Endothelial cell of umbilical vein (primary cell): ENCODE measurements around the gene ARHGAP10. TPM values are rescaled to one million over a fixed set of nuclear protein-coding genes. Genes with fewer than 3 reads are reported as not detected.

ENCODE experiments used
- BruUV-seq: library from RNA; stranded (reverse); fragments of 400-500 nt; replicated peaks from 2 replicates; lab custom pipeline; 2021; lab: Mats Ljungman, UMichigan
- CTCF ChIA-PET: fragments of 300-600, 350-600 bp; sonication (Branson Sonifier 250); formaldehyde crosslinking; loops from one replicate; lab custom pipeline; 2021; ENCODE audit warnings: antibody characterized with exemption, inconsistent platforms; lab: Charles Lee
- POLR2A ChIA-PET: fragments of 300-600, 350-600 bp; sonication (Branson Sonifier 250); formaldehyde crosslinking; loops from one replicate; lab custom pipeline; 2021; ENCODE audit warnings: antibody characterized with exemption, inconsistent platforms; lab: Charles Lee
- DNase-seq: peaks from one replicate; pipeline ENCODE4 v3.0.0-alpha.2; 2011; ENCODE audit warnings: low read depth, low spot score
- FAIRE-seq: peaks from 2 replicates; lab custom pipeline; 2011; peaks lifted over from hg19 to GRCh38; lab: Jason Lieb, UNC
- H2AFZ ChIP-seq: 2 replicates; pipeline ENCODE4 v1.6.0; 2012; ENCODE audit warnings: low read depth, low read length, control low read depth, inconsistent platforms
- H3K27ac ChIP-seq: 2 replicates; pipeline ENCODE4 v1.5.1; 2011; ENCODE audit warnings: low read depth, mild to moderate bottlenecking, control low read depth, low read length, moderate library complexity; ENCODE audit not compliant: insufficient read depth
- H3K27me3 ChIP-seq, 2 experiments: 2 replicates each; pipeline versions ENCODE4 v1.6.0 to v1.6.1; 2011; ENCODE audit warnings: low read length in 2 of 2, mixed read lengths in 1 of 2; ENCODE audit not compliant: control insufficient read depth in 2 of 2, insufficient read depth in 2 of 2
- H3K36me3 ChIP-seq, 2 experiments: 2 replicates in 1 of 2; 3 replicates in 1 of 2; pipeline ENCODE4 v1.5.1; 2011; ENCODE audit warnings: low read length in 2 of 2, mild to moderate bottlenecking in 1 of 2, moderate library complexity in 1 of 2; ENCODE audit not compliant: control insufficient read depth in 2 of 2, insufficient read depth in 2 of 2; ENCODE audit errors: extremely low read depth in 1 of 2
- H3K4me1 ChIP-seq: 3 replicates; pipeline ENCODE4 v1.5.1; 2011; ENCODE audit warnings: mild to moderate bottlenecking, low read length; ENCODE audit not compliant: control insufficient read depth, insufficient read depth; ENCODE audit errors: extremely low read depth
- H3K4me2 ChIP-seq: 2 replicates; pipeline ENCODE4 v1.6.1; 2011; ENCODE audit warnings: low read length, control low read depth, mixed read lengths; ENCODE audit not compliant: insufficient read depth
- H3K4me3 ChIP-seq, 3 experiments: fragments of 200-600 bp in 1 of 3; sonication (generic), shearing (Covaris generic) in 1 of 3; replicated peaks in 1 of 3; 2 replicates each; pipeline ENCODE4 v1.5.1; 2011 to 2016; ENCODE audit warnings: control low read depth in 3 of 3, low read length in 3 of 3, mild to moderate bottlenecking in 2 of 3, inconsistent platforms in 1 of 3, low read depth in 1 of 3, moderate library complexity in 1 of 3; ENCODE audit not compliant: insufficient read depth in 1 of 3
- H3K79me2 ChIP-seq: 2 replicates; pipeline ENCODE4 v1.6.0; 2012; ENCODE audit warnings: low read length, inconsistent platforms; ENCODE audit not compliant: control insufficient read depth, insufficient read depth
- H3K9ac ChIP-seq: replicated peaks from 2 replicates; pipeline ENCODE3; 2011; ENCODE audit warnings: low read length, control low read depth; ENCODE audit not compliant: insufficient read depth; ENCODE audit errors: extremely low read depth
- H3K9me1 ChIP-seq: replicated peaks from 3 replicates; pipeline ENCODE4 v1.6.0; 2011; ENCODE audit warnings: mild to moderate bottlenecking, low read length; ENCODE audit not compliant: control insufficient read depth, insufficient read depth; ENCODE audit errors: extremely low read depth
- H3K9me3 ChIP-seq: replicated peaks from 2 replicates; pipeline ENCODE4 v1.5.1; 2012; ENCODE audit warnings: low read length, inconsistent platforms; ENCODE audit not compliant: control insufficient read depth, insufficient read depth
- H4K20me1 ChIP-seq: replicated peaks from 2 replicates; pipeline ENCODE3; 2011; ENCODE audit warnings: mild to moderate bottlenecking, low read length; ENCODE audit not compliant: control insufficient read depth, insufficient read depth; ENCODE audit errors: extremely low read depth
- EZH2 ChIP-seq: IDR thresholded peaks from 2 replicates; pipeline ENCODE4 v1.6.1; 2012; ENCODE audit warnings: borderline replicate concordance, low read depth, mild to moderate bottlenecking, moderate library complexity, low read length, inconsistent platforms; ENCODE audit not compliant: severe bottlenecking
- FOS ChIP-seq: IDR thresholded peaks from 2 replicates; pipeline ENCODE4 v1.6.1; 2011; ENCODE audit warnings: mild to moderate bottlenecking, low read length, moderate library complexity, borderline replicate concordance; ENCODE audit not compliant: insufficient read depth
- GATA2 ChIP-seq: IDR thresholded peaks from 2 replicates; pipeline ENCODE4 v1.7.0; 2011; ENCODE audit warnings: low read depth, mild to moderate bottlenecking, moderate library complexity, mixed read lengths, low read length; ENCODE audit not compliant: insufficient read length, insufficient read depth
- JUN ChIP-seq: IDR thresholded peaks from 2 replicates; pipeline ENCODE4 v1.6.1; 2011; ENCODE audit warnings: borderline replicate concordance, low read depth; ENCODE audit not compliant: insufficient read length, insufficient read depth
- MYC ChIP-seq: IDR thresholded peaks from one replicate; pipeline ENCODE4 v1.6.1; 2011; ENCODE audit warnings: mild to moderate bottlenecking, low read depth, low read length
- POLR2A ChIP-seq: IDR thresholded peaks from 2 replicates; pipeline ENCODE4 v1.6.1; 2012; ENCODE audit warnings: low read depth, mild to moderate bottlenecking, control low read depth, low read length
- POLR2AphosphoS5 ChIP-seq: IDR thresholded peaks from 2 replicates; pipeline ENCODE4 v1.6.1; 2012; ENCODE audit warnings: low read depth, mild to moderate bottlenecking, control low read depth, low read length, moderate library complexity; ENCODE audit not compliant: insufficient read depth
- dilution Hi-C: fragments of 300-500 bp; cut with MboI; formaldehyde crosslinking; loops from one replicate; pipeline ENCODE4 v1.15.0; 2019; ENCODE audit warnings: low sequenced_read_pairs; ENCODE audit not compliant: extremely low pct_ligation_motif_present
- intact Hi-C: fragments of 100-400 bp; cut with micrococcal nuclease; formaldehyde crosslinking; loops from one replicate; pipeline ENCODE4 v1.10.0; 2022
- polyA plus RNA-seq, 4 experiments: library from polyadenylated mRNA; depleted of rRNA in 3 of 4; stranded (reverse) in 3 of 4; unstranded in 1 of 4; fragments of >200 nt; gene quantifications; 2 replicates each; pipeline versions ENCODE4 v1.2.1 to v1.2.3, GENCODE V29; 2011 to 2012; ENCODE audit warnings: missing spikeins in 1 of 4
- total RNA-seq: library from RNA; stranded (reverse); gene quantifications from 2 replicates; pipeline ENCODE4 v1.2.3, GENCODE V29; 2021
- TF ChIP-seq, protein P1 (sequence below), 2 donors: IDR thresholded peaks; 1 replicate in 1 of 2; 2 replicates in 1 of 2; pipeline ENCODE4 v1.5.1; 2011; ENCODE audit warnings: low read length in 2 of 2, mild to moderate bottlenecking in 2 of 2, moderate library complexity in 2 of 2, control low read depth in 1 of 2, inconsistent platforms in 1 of 2, low read depth in 1 of 2; ENCODE audit not compliant: insufficient read depth in 1 of 2; ENCODE audit errors: extremely low read depth in 1 of 2
- TF ChIP-seq, protein P2 (sequence below): IDR thresholded peaks from 2 replicates; pipeline ENCODE4 v1.6.1; 2011; ENCODE audit not compliant: insufficient read depth, insufficient read length

The ARHGAP10 gene
- total and polyA plus RNA-seq, 2 donors (not counting 3 experiments of a cell fraction or from before 2014, with no cell fraction given) = 20.4 to 36.7 TPM

DNA sequence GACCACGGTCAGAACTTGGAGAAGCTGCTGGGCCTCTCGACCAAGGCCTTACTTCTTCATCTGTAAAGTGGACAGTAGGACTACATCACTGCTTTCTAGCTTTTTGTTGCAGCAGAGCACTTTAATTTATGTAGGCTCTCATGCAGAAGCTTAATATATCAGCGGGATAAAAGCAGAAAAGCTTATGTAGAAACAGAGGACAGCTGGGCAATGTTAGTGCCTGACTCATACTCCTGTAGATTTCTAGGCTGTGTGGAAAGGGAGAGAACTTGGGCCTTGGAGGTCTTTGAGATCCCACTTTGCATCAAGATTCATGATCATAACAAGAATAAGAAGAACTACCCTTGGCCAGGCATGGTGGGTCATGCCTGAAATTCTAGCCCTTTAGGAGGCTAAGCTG, 91.2 kb downstream of the ARHGAP10 start:
- Histone ChIP-seq H3K9ac (no peak overlapping the region), H3K4me1 (peaks cover 18% of the 10 kb centered on the region), H3K4me3 (no peak overlapping the region), H3K27me3 (no peaks in the 10 kb centered on the region), H3K9me3 (no peaks in the 10 kb centered on the region), H3K36me3 (no peaks in the 10 kb centered on the region), H2AFZ (no peak overlapping the region), H4K20me1 (no peaks in the 10 kb centered on the region), H3K27ac (no peak overlapping the region), H3K79me2 (peaks cover 2% of the 10 kb centered on the region), H3K4me2 (no peak overlapping the region), H3K9me1 (no peaks in the 10 kb centered on the region)
- FAIRE-seq (no peak), DNase-seq (no peak)
- POLR2A ChIA-PET = no interaction called here
- dilution Hi-C loops = no loop called here
- TF ChIP-seq FOS (no peak), GATA2 (no peak), EZH2 (no peak), POLR2AphosphoS5 (no peak), JUN (no peak), MYC (no peak), POLR2A (no peak)
- TF ChIP-seq, protein P1, sequence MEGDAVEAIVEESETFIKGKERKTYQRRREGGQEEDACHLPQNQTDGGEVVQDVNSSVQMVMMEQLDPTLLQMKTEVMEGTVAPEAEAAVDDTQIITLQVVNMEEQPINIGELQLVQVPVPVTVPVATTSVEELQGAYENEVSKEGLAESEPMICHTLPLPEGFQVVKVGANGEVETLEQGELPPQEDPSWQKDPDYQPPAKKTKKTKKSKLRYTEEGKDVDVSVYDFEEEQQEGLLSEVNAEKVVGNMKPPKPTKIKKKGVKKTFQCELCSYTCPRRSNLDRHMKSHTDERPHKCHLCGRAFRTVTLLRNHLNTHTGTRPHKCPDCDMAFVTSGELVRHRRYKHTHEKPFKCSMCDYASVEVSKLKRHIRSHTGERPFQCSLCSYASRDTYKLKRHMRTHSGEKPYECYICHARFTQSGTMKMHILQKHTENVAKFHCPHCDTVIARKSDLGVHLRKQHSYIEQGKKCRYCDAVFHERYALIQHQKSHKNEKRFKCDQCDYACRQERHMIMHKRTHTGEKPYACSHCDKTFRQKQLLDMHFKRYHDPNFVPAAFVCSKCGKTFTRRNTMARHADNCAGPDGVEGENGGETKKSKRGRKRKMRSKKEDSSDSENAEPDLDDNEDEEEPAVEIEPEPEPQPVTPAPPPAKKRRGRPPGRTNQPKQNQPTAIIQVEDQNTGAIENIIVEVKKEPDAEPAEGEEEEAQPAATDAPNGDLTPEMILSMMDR (IDR thresholded peaks at IDR 0.05; ENCODE audit: extremely low read depth in 1 of 2, insufficient read depth in 1 of 2, low read depth in 1 of 2, low read length in 2 of 2) = no peak
- TF ChIP-seq, protein P2, sequence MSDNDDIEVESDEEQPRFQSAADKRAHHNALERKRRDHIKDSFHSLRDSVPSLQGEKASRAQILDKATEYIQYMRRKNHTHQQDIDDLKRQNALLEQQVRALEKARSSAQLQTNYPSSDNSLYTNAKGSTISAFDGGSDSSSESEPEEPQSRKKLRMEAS = no peak
- intact Hi-C loops = no loop called here
- CTCF ChIA-PET = interaction anchor here (0.6 to 7.1 kb wide), 4 partner anchors 8 to 91 kb away, joined by 3 to 30 read pairs (median 4); partner anchors contain the start of gene ARHGAP10
- BruUV-seq = no TSS peak
